PC-9 (cell line): ENCODE data around the gene SLC25A46.

Source experiments
- CTCF ChIP-seq: fragments of 200-600 bp; sonication (generic); conservative IDR thresholded peaks from 2 replicates; pipeline ENCODE4 v1.6.1; 2017; ENCODE audit warnings: mixed run types, antibody characterized with exemption, mild to moderate bottlenecking, moderate library complexity
- EZH2 ChIP-seq: fragments of 200-600 bp; sonication (generic); IDR thresholded peaks from 2 replicates; pipeline ENCODE4 v1.8.0; 2017; ENCODE audit warnings: antibody characterized with exemption, low read depth

- TF ChIP-seq CTCF (no peak), EZH2 (no peak)
Observed at GRCh38 chr5:110702704-110703103, 36.1 kb upstream of the SLC25A46 start.
